ENCODE data around the gene STUB1. TPM values are rescaled to one million over a fixed set of nuclear protein-coding genes. Genes with fewer than 3 reads are reported as not detected.

The STUB1 gene
- total RNA-seq, 1 donor from 2014 or later = 86.0 TPM

GRCh38 chr16:680967-681745 is 946 bp downstream of the STUB1 start:
- DNase-seq = peak; percentile 68
- Histone ChIP-seq H3K9me3 (no peaks in the 10 kb centered on the region), H3K4me3 (peak overlapping the region; percentile 71), H3K27me3 (ENCODE audit: low read depth) (peaks cover 11% of the 10 kb centered on the region), H3K4me1 (peaks cover 55% of the 10 kb centered on the region), H3K36me3 (peaks cover 23% of the 10 kb centered on the region), H3K27ac (peak overlapping the region; percentile 88)
- intact Hi-C loops (cut with DNase I) = no loop called here
- ATAC-seq = no peak
- TF ChIP-seq CTCF (IDR thresholded peaks at IDR 0.05) = no peak

DNA sequence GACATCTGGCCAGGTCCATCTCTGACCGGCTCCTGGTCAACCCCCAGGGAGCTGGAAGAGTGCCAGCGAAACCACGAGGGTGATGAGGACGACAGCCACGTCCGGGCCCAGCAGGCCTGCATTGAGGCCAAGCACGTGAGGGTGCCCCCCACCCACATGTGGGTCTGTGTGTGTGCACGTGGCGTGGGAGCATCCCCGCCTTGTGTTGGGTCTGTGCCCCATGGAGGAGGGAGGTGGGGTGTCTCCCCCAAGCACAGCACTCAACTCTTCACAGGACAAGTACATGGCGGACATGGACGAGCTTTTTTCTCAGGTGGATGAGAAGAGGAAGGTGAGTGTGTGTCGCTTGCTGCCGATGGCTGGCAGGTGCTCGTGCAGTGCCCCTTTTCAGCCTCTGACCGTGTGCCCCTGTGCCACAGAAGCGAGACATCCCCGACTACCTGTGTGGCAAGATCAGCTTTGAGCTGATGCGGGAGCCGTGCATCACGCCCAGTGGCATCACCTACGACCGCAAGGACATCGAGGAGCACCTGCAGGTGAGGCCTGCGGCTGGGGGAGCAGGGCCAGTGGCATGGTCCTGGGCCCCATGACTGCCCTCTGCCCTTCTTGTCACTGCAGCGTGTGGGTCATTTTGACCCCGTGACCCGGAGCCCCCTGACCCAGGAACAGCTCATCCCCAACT is 1.7 kb downstream of the STUB1 start:
- ATAC-seq = no peak
- Histone ChIP-seq H3K4me3 (peak overlapping the region; percentile 71), H3K9me3 (no peaks in the 10 kb centered on the region), H3K4me1 (peaks cover 55% of the 10 kb centered on the region), H3K36me3 (peaks cover 30% of the 10 kb centered on the region), H3K27ac (no peak overlapping the region), H3K27me3 (ENCODE audit: low read depth) (peaks cover 3% of the 10 kb centered on the region)
- DNase-seq = no peak
- intact Hi-C loops (cut with DNase I) = no loop called here
- no peak for TF ChIP-seq CTCF (IDR thresholded peaks at IDR 0.05)

DNA sequence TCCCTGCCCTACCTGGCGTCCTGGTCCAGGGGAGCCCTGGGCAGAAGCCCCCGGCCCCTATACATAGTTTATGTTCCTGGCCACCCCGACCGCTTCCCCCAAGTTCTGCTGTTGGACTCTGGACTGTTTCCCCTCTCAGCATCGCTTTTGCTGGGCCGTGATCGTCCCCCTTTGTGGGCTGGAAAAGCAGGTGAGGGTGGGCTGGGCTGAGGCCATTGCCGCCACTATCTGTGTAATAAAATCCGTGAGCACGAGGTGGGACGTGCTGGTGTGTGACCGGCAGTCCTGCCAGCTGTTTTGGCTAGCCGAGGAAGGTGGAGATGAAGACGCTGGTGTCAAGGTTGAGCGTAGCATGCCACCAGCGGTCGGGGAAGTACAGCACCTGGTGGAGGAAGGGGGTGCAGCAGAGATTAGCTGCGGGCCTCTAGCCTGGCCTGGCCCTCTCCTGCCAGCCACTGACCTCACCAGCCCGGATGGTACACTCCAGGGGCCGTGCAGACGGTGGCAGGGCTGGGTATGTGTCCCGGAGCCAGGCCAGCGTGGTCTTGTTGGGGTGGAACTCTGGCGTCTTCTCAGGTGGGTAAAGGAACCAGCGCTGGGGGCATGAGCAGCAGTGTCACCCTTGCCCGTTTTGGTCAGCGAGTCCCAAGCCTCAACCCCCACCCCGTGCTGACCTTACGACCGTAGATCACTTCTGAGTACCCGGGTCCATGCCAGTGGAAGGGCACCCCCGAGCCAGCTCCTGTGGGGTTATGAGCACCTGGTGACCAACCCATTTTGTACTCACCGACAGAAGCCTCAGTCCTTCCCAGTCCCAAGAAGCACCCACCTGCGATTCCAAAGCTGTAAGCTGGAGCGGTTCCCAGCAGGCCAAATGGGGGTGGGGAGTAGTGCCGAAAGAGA is 2.5 kb downstream of the STUB1 start:
- Histone ChIP-seq H3K4me3 (no peak overlapping the region), H3K27me3 (ENCODE audit: low read depth) (no peaks in the 10 kb centered on the region), H3K9me3 (no peaks in the 10 kb centered on the region), H3K36me3 (peaks cover 36% of the 10 kb centered on the region), H3K4me1 (peaks cover 55% of the 10 kb centered on the region), H3K27ac (no peak overlapping the region)
- no peak for TF ChIP-seq CTCF (IDR thresholded peaks at IDR 0.05)
- intact Hi-C loops (cut with DNase I) = no loop called here
- no peak for DNase-seq
- ATAC-seq = no peak

DNA sequence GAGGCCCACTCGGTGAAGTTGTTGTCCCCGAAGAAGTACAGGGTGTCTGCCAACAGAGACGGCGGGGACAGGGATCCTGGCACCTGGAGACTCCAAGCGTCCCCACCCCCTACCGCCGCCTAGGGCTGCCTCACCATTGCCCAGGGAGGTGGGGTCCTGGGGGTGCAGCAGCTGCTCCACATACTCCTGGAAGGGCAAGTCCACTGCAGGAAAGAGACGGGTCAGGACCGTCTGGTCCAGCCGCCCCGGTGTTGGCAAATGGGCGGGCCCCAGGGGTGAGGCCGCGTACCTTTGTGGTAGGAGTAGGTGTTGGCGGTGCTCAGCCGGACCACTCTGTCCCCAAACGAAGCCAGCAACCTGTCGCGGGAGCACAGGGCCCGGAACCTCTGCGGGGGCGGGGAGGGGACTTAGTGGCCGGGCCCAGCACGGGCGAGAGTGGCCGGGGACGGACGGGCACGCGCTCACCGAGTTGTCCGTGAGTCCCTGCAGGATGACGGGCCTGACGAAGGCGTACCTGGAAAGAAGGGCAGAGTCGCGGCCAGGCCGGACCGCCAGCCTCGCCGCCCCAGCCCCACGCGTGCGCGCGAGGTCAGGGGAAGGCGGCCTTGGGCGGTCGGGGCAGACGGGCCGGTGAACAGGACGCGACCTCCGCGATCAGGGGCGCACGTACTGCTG is 3.3 kb downstream of the STUB1 start:
- Histone ChIP-seq H3K27me3 (ENCODE audit: low read depth) (no peaks in the 10 kb centered on the region), H3K4me3 (peak overlapping the region; percentile 83), H3K27ac (peak overlapping the region; percentile 89), H3K4me1 (peaks cover 57% of the 10 kb centered on the region), H3K9me3 (no peaks in the 10 kb centered on the region), H3K36me3 (peaks cover 36% of the 10 kb centered on the region)
- DNase-seq (no peak), ATAC-seq (no peak)
- no peak for TF ChIP-seq CTCF (IDR thresholded peaks at IDR 0.05)
- intact Hi-C loops (cut with DNase I) = no loop called here
